Skeletal muscle cell (primary cell): Measurements from ENCODE around the gene KCNE4.
A peak's percentile ranks its signal among the peaks of the same experiment; 100 is the strongest.

Experiments used
- DNase-seq: peaks from one replicate; pipeline ENCODE4 v3.0.0-alpha.2; 2010; ENCODE audit warnings: low read depth
- H3K4me3 ChIP-seq: 2 replicates; pipeline ENCODE4 v1.5.1; 2011; ENCODE audit warnings: low read depth, mild to moderate bottlenecking, control low read depth, low read length, moderate library complexity

Gene KCNE4

GRCh38 chr2:223054193-223054781, 2.3 kb downstream of the KCNE4 start:
- DNase-seq = no peak
- peak overlapping the region; percentile 71 for H3K4me3 ChIP-seq

GRCh38 chr2:223055140-223055539, 3.1 kb downstream of the KCNE4 start:
- peak overlapping the region; percentile 71 for H3K4me3 ChIP-seq
- no peak for DNase-seq

- peak overlapping the region; percentile 22 for H3K4me3 ChIP-seq
- no peak for DNase-seq
These were observed 3.8 kb downstream of the KCNE4 start for GRCh38 chr2:223055836-223056235.

GRCh38 chr2:223056701-223057418, 4.9 kb downstream of the KCNE4 start:
- no peak overlapping the region for H3K4me3 ChIP-seq
- DNase-seq = peak; percentile 71

- no peak for DNase-seq
- no peak overlapping the region for H3K4me3 ChIP-seq
These were observed 5.6 kb downstream of the KCNE4 start for GRCh38 chr2:223057569-223057968.

- no peak for DNase-seq
- H3K4me3 ChIP-seq = no peak overlapping the region
These were observed 7.1 kb downstream of the KCNE4 start for GRCh38 chr2:223058952-223059716.

- no peak for DNase-seq
- H3K4me3 ChIP-seq = no peak overlapping the region
These were observed 8.3 kb downstream of the KCNE4 start for GRCh38 chr2:223060201-223060825.

- DNase-seq = no peak
- no peak overlapping the region for H3K4me3 ChIP-seq
These were observed 10.4 kb downstream of the KCNE4 start for GRCh38 chr2:223062396-223062795.

GRCh38 chr2:223065107-223065506, 13.1 kb downstream of the KCNE4 start:
- DNase-seq = no peak
- H3K4me3 ChIP-seq = no peak overlapping the region

- no peak overlapping the region for H3K4me3 ChIP-seq
- no peak for DNase-seq
These were observed 14.7 kb downstream of the KCNE4 start for GRCh38 chr2:223066721-223067120.

- H3K4me3 ChIP-seq = no peak overlapping the region
- no peak for DNase-seq
These were observed 16.1 kb downstream of the KCNE4 start for GRCh38 chr2:223068071-223068470.

- DNase-seq = no peak
- H3K4me3 ChIP-seq = no peak overlapping the region
These were observed 17.5 kb downstream of the KCNE4 start for GRCh38 chr2:223069465-223069864.

GRCh38 chr2:223069988-223070387, 18.0 kb downstream of the KCNE4 start:
- no peak overlapping the region for H3K4me3 ChIP-seq
- no peak for DNase-seq

GRCh38 chr2:223071139-223071538, 19.1 kb downstream of the KCNE4 start:
- DNase-seq = no peak
- H3K4me3 ChIP-seq = no peak overlapping the region

- H3K4me3 ChIP-seq = no peak overlapping the region
- DNase-seq = no peak
These were observed 20.8 kb downstream of the KCNE4 start for GRCh38 chr2:223072826-223073225.

- no peak for DNase-seq
- no peak overlapping the region for H3K4me3 ChIP-seq
These were observed 23.6 kb downstream of the KCNE4 start for GRCh38 chr2:223075301-223076270.

GRCh38 chr2:223076573-223076972, 24.6 kb downstream of the KCNE4 start:
- DNase-seq = peak; percentile 63
- H3K4me3 ChIP-seq = no peak overlapping the region

- no peak for DNase-seq
- H3K4me3 ChIP-seq = no peak overlapping the region
These were observed 26.5 kb downstream of the KCNE4 start for GRCh38 chr2:223078482-223078881.

GRCh38 chr2:223079378-223079777, 27.4 kb downstream of the KCNE4 start:
- H3K4me3 ChIP-seq = no peak overlapping the region
- no peak for DNase-seq
